Measurements from ENCODE around the gene EEF2KMT.
"Not testable (repeated sequence)": the region's sequence is repeated elsewhere in the genome, so short reads cannot be mapped to it uniquely, and the experiment has no call there.

The EEF2KMT gene

DNA sequence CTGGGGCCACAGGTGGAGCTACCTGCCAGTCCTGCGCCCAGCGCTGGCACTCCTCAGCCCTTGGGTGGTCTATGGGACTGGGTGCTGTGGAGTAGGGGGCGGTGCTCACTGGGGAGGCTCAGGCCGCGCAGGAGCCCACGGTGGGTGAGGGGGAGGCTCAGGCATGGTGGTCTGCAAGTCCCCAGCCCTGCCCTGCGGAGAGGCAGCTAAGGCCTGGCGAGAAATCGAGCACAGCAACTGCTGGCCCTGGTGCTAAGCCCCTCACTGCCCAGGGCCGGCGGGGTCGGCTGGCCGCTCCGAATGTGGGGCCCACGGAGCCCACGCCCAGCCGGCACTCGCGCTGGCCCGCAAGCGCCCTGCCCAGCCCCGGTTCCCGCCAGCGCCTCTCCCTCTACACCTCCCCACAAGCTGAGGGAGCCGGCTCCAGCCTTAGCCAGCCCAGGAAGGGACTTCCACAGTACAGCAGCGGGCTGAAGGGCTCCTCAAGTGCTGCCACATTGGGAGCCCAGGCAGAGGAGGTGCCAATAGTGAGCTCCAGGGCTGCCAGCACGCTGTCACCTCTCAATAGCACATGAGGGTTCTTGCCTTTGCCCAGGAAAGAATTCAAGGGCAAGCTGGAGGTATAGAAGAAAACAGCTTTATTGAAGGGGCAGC lies 11.0 kb upstream of the EEF2KMT start:
- TF ChIP-seq, protein P1, sequence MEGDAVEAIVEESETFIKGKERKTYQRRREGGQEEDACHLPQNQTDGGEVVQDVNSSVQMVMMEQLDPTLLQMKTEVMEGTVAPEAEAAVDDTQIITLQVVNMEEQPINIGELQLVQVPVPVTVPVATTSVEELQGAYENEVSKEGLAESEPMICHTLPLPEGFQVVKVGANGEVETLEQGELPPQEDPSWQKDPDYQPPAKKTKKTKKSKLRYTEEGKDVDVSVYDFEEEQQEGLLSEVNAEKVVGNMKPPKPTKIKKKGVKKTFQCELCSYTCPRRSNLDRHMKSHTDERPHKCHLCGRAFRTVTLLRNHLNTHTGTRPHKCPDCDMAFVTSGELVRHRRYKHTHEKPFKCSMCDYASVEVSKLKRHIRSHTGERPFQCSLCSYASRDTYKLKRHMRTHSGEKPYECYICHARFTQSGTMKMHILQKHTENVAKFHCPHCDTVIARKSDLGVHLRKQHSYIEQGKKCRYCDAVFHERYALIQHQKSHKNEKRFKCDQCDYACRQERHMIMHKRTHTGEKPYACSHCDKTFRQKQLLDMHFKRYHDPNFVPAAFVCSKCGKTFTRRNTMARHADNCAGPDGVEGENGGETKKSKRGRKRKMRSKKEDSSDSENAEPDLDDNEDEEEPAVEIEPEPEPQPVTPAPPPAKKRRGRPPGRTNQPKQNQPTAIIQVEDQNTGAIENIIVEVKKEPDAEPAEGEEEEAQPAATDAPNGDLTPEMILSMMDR (IDR thresholded peaks at IDR 0.05; ENCODE audit: low read depth, low read length), result no peak
- Histone ChIP-seq H3K36me3 (no peaks in the 10 kb centered on the region), H3K4me1 (no peaks in the 10 kb centered on the region; the same call in 1 of the 2 replicates), H3K9me3 (no peaks in the 10 kb centered on the region), H3K27me3 (no peaks in the 10 kb centered on the region), H3K4me3 (ENCODE audit: low read depth, low read length) (no peak overlapping the region)
- DNase-seq, result no peak

DNA sequence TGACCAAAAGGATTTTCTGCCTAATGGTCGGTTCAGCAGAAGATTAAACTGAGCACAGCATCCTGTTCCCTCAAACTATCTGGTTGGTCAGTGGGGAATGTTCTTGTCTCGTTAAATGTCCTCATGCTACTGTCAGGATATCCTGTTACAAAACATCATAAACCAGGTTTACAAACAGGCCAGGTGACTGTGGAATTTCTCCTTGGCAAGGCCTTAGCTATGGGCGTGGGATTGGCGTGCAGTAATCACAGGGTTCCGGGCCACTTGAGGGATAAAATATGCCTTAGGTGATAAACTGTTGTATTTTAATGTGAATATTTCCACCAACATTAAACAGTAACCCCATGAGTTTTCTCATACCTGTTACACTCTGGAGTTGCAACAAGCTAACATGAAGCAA lies 7.4 kb upstream of the EEF2KMT start:
- DNase-seq, H3K4me1 ChIP-seq: not testable (repeated sequence)

DNA sequence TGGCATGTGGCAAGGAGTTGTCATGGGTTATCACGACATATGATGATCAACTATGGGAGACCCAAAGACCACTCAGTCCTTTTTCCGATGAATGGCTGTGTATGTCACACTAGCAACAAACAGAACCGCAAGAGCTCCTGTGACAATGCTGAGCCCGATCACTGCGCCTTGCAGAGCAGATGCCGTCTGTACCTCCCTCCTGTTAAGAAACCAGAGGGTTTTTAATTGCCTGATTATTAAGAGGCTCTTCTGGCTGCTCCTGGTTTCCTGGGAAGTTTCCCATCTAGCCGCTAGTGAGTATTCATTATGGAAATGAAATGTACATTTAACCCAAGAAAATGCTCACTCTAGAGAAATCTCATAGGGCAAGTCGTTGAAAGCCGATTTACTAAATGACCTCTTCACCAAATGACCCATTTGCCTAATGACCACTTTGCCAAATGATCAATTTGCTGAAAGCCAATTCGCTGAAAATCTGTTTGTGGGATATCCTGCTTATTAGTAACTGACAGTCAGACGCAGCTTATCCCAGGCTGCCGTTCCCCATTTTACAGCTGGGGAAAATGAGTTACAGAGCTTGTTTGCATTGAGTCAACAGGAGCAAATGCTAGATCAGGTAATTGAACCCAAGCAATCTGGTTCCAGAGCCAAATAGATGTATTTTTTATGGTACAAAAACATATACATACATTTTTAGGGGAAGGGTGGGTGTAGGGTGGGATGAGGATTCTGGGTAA lies 5.9 kb upstream of the EEF2KMT start:
- not testable (repeated sequence) for H3K27me3 ChIP-seq; H3K4me3 ChIP-seq (ENCODE audit: low read depth, low read length); H3K4me1 ChIP-seq; H3K36me3 ChIP-seq; H3K9me3 ChIP-seq; DNase-seq

More for the DNA sequence above, 7.4 kb upstream of the EEF2KMT start:
- not testable (repeated sequence) for H3K9me3 ChIP-seq; H3K36me3 ChIP-seq; H3K27me3 ChIP-seq; H3K4me3 ChIP-seq (ENCODE audit: low read depth, low read length)

DNA sequence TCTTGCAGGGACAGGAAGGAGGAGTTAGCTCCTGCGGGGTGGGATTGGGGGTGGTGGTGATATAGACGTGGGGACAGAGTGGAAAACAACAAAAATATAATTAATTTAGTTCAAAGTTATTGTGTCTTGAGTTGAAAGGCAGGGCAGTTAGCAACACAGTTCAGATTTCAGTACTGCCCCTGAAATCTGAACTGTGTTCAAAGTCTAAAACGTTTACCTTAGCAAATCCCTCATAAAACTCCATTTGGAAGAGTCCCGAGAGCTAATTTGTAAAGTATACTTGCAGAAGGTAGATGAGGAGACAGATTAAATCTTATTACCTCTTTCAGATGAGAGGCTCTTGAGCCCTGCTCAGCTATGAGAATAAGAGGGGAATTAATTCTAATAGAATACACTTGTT lies 1.6 kb upstream of the EEF2KMT start:
- H3K9me3 ChIP-seq; H3K4me1 ChIP-seq; H3K36me3 ChIP-seq; DNase-seq; H3K4me3 ChIP-seq (ENCODE audit: low read depth, low read length); H3K27me3 ChIP-seq: not testable (repeated sequence)

DNA sequence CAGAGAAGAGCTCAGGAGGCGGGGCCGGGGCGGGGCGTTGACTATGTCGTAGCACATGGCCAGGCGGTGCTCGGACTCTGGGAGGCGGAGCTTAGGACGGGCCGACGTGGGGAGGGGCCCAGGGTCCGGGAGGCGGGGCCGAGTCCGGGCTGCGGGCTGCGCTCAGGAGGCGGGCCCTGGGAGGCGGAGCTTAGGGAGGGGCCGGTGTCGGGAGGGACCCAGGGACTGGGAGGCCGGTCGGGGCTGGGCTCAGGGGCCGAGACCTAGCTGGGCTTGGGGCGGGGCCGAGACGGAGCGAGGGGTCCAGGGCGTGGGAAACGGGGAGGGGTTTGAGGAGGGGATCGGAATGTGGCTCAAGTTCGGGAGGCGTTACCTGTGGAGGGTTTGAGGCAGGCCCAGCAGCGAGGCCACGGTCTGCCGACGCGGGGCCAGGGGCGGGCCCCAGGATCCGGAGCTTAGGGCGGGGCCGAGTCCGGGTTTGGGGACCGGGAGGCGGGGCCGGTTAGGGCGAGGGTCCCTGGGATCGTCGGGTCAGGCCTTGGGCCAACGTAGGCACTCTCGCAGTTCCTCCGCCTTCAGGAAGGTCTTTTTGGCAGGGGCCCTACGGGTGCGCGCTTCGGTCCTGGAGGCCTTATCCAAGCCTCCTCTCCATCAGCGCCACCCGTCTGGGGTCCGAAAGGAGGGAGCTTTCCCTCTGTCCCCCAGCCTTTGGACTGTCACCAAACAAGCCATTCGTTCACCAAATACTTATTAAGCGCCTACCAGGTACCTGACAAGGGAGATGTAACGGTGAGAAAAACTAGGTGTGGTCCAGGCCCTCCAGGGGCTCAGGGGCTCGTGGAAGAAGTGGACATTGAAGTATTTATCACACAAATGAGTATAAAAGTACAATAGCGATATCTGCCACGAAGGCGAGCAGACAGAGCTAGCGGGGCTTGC lies 895 bp upstream of the EEF2KMT start:
- DNase-seq, result peak; percentile 58

DNA sequence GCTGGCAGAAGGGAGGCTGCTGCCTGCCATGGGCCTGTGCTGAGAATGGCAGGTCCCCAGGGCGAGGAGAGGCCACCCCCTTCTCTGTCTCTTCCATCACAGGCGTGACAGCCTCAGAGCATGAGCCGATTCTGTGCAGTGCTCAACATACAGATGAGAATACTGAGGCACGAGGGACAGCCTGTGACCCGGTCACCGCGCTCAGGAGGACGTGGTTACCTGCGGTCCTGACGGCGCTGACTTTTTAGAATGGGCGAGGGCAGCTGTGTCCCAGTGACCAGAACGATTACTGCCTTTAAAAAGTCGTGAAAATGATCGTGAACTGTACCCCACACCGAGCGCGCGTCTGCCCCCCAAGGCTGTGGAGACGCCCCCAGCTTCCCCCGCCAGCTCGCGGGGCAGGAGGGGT lies 530 bp downstream of the EEF2KMT start:
- H3K4me3 ChIP-seq (ENCODE audit: low read depth, low read length), result peak overlapping the region; percentile 71
- DNase-seq, result peak; percentile 65
- H3K36me3 ChIP-seq, H3K27me3 ChIP-seq, H3K9me3 ChIP-seq, H3K4me1 ChIP-seq: not testable (repeated sequence)

More for the DNA sequence above, 895 bp upstream of the EEF2KMT start:
- not testable (repeated sequence) for H3K9me3 ChIP-seq, H3K36me3 ChIP-seq, H3K4me1 ChIP-seq, H3K27me3 ChIP-seq
- H3K4me3 ChIP-seq (ENCODE audit: low read depth, low read length), result peak overlapping the region; percentile 58

DNA sequence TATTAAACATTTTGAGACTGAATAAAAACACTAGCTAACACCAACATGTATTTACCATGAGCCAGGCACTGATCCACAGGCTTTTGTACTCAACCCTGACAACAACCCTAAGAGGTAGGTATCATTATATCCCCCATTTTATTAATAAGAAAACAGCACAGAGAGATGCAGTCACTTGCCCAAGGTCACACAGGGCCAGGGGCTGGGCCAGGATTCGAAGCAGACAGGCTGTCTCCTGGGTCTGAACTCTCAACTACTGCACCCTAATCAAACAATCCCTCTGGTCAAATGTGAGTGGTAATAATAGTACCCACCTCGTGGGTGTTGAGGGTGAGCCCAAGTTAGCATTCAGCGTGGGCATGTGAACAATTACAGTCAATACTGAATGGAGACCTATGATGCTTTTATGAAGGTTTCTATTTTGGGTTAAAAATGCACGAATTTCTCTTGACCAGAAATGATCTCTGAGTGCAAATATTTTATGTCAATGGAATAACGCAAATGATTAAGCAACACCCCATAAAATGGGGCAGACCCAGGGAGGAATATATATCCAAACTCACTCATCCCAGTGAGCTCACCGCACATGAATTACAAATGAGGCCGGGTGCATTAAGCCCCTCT lies 1.0 kb downstream of the EEF2KMT start:
- DNase-seq, H3K36me3 ChIP-seq, H3K4me1 ChIP-seq, H3K9me3 ChIP-seq, H3K27me3 ChIP-seq: not testable (repeated sequence)
- H3K4me3 ChIP-seq (ENCODE audit: low read depth, low read length), result peak overlapping the region; percentile 71

DNA sequence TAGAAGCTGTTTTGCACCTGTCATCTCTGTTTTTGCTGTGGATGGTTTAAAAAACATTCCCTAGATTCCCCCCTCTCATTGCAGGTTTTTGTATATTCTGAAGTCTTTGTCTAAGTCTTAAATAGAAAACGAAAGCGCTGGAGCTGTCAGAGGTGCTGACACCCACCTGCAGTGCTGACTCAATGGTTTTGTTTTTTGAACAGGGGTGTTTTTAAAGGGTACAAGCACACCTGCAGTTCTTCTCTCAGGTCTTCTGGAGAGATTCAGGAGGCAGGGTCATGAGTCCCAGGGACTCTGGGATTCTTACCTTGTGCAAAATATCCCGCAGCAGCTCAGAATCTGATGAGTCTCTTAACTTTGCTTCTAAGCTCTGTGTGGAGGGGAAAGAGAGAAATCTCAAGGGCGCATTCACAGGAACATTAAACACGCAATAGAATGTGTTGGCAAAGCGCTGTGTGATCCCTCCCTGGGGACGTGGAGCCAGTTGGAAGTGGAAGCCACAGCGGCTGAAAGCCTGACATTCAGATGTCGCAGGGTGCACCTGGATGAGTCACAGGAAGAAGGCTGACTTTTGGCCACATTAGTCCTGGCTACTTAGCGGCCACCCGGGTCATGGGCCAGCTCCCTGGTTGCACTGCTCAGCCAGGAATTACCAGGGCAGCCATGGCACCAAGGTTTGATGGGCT lies 2.3 kb downstream of the EEF2KMT start:
- H3K4me3 ChIP-seq (ENCODE audit: low read depth, low read length); DNase-seq; H3K27me3 ChIP-seq: not testable (repeated sequence)

DNA sequence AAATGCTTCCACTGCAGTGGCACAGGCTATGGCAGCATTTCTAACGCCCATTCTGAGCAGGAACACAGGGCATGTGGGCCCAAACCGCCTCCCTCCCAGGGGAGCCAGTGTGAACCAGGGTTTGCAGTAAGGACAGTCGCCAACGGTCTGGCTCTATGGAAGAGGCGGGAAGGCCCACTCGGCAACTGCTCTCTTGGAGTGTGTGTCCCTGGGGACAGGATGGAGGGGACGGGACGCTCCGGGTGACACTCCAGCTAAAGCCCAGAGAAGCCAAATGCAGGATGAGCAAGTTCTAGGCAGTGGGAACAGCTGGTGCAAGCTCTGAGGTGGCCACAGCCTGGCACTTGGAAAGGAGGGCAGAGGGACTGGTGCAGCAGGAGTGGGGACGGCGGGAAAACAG lies 3.8 kb downstream of the EEF2KMT start:
- H3K4me3 ChIP-seq (ENCODE audit: low read depth, low read length); H3K4me1 ChIP-seq; H3K27me3 ChIP-seq; H3K36me3 ChIP-seq; H3K9me3 ChIP-seq: not testable (repeated sequence)
- DNase-seq, result peak; percentile 52

More for the DNA sequence above, 2.3 kb downstream of the EEF2KMT start:
- not testable (repeated sequence) for H3K4me1 ChIP-seq, H3K36me3 ChIP-seq, H3K9me3 ChIP-seq

DNA sequence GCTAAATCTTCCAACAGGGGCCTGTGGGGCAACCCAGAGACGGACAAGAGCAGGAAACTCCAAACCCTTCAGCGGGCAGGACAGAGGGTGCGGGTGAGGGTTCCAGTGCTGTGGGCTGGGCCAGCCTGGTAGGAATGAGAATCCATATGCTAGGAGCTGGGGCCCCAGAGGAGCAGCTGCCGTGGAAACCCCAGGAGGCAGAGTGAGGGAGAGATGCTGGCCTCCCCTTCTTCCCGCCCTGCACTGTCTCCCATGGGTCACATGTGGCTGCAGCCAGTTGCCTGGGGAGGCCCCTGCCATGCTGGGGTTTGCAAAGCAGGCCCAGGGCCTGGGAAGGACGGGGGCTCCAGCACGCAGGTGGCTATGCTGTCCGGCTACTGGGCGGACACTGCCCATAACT lies 4.5 kb downstream of the EEF2KMT start:
- not testable (repeated sequence) for H3K4me1 ChIP-seq; H3K4me3 ChIP-seq (ENCODE audit: low read depth, low read length); H3K36me3 ChIP-seq; H3K9me3 ChIP-seq; DNase-seq; H3K27me3 ChIP-seq

DNA sequence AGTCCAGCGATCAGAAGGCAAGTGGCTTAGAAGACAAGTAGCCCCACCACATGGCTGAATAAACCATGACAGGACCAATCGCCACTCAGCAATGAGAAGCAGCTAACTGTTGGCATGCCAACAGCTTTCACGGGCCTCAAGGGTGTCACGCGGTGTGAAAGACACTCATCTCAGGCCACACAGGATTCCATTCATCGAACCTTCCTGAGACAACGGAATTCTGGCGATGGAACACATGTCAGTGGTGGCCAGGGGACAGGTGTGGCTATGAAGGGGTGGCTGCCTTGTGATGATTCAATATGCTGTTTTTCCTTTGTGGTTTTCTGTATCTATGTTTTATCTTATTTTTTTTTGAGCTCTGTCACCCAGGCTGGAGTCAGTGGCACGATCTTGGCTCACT lies 7.0 kb downstream of the EEF2KMT start:
- not testable (repeated sequence) for H3K4me1 ChIP-seq; H3K9me3 ChIP-seq; H3K36me3 ChIP-seq; H3K4me3 ChIP-seq (ENCODE audit: low read depth, low read length); DNase-seq; H3K27me3 ChIP-seq

DNA sequence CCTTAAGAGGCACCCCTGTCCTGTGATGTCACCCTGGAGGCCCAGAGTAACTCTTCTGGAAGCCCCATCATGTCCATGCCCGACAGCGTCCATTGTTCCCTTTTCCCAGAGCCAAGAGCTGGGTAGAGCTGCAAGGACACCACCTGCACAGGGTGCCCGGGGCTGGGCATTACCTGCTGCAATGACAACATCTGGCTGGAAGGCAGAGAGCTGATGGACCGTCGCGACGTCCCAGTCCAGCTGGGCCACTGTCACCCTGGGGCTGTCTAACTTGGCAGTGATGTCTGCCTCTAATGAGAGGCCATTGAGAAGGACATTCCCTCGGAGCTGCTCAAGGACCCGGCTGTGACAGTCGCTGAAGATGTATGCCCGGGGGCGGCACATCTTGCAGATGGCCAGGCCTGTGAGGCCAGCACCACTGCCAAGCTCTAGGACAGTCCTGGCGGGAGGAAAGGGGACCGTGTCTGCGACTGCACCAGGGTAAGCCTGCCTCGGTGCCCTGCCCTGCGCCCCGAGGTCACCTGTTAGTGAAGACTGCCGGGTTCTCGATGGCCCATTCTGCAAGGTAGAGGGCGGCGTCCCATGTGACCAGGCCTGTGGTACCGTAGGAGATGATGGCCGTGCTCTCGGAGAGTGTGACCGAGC lies 7.6 kb downstream of the EEF2KMT start:
- not testable (repeated sequence) for H3K4me1 ChIP-seq; H3K36me3 ChIP-seq; H3K4me3 ChIP-seq (ENCODE audit: low read depth, low read length); H3K9me3 ChIP-seq; DNase-seq; H3K27me3 ChIP-seq

DNA sequence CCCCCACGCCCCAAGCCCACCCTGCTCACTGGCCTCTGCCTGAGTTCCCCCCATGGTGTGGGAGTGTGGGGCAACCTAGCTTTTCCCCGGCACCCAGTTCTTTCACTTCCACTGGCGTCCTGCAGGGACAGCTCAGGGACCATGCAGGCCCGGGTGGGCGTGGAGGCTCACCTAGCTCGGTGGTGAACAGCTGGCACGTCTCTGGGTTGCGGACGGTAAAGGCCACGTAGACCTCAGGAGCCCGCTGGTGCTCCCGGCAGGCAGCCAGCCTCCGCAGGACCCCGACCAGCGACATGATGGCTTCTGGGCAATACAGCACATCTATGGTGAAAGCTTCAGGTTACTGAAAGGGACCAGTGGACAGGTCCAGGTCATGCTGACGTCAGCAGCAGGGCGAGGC lies 8.7 kb downstream of the EEF2KMT start:
- not testable (repeated sequence) for H3K4me1 ChIP-seq; DNase-seq; H3K4me3 ChIP-seq (ENCODE audit: low read depth, low read length); H3K9me3 ChIP-seq; H3K27me3 ChIP-seq; H3K36me3 ChIP-seq

Data from BE2C (cell line).